CD4-positive, alpha-beta T cell treated with Interleukin-21 for 1 hour (primary cell): ENCODE data around the gene CNRIP1.
"Not testable (repeated sequence)": the region's sequence is repeated elsewhere in the genome, so short reads cannot be mapped to it uniquely, and the experiment has no call there.

Experiments
- DNase-seq: peaks from one replicate; pipeline ENCODE4 v3.0.0-alpha.2; 2020

The CNRIP1 gene, protein sequence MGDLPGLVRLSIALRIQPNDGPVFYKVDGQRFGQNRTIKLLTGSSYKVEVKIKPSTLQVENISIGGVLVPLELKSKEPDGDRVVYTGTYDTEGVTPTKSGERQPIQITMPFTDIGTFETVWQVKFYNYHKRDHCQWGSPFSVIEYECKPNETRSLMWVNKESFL

DNA sequence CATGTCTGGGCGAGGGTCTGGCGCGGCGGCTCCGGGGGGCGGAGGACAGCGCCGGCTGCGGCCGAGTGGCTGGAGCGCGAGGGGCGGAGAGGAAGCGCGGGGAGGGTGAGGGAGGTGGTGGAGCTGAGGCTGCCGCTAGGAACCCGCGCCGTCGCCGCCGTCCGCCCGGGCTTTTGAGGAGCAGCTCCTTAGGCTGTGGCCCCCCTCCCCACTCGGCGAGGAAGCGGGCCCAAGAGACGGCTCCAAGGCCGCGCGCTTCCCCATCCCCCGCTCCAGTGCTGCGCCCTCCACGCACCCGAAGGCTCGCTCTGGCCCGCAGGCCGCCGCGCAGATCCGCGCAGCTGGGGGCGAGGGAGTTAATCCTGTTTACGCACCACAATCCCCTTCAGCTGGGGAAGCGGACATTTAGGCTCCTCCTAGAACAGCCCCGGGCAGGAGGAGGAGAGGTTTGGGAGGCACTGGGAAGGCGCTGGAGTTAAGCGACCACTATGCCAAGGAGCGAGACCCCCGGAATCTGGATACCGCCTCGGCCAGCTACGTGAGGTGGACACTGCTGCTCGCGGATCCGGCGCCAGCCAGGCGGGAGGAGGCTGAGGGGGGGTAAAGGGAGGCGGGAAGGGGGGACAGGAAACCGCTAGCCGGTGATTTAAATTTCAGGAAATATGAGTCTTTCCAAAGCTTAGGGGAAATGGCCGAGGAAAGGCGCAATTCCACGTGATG, at the start of gene CNRIP1:
Gene CNRIP1, minus strand, starts transcription at position 552 of the 720 bp plus-strand sequence. Its CDS starts 549 bp downstream, at position 3.
- DNase-seq: no peak

GRCh38 chr2:68369337-68369734, 49.6 kb upstream of the CNRIP1 start:
- DNase-seq: no peak

DNA sequence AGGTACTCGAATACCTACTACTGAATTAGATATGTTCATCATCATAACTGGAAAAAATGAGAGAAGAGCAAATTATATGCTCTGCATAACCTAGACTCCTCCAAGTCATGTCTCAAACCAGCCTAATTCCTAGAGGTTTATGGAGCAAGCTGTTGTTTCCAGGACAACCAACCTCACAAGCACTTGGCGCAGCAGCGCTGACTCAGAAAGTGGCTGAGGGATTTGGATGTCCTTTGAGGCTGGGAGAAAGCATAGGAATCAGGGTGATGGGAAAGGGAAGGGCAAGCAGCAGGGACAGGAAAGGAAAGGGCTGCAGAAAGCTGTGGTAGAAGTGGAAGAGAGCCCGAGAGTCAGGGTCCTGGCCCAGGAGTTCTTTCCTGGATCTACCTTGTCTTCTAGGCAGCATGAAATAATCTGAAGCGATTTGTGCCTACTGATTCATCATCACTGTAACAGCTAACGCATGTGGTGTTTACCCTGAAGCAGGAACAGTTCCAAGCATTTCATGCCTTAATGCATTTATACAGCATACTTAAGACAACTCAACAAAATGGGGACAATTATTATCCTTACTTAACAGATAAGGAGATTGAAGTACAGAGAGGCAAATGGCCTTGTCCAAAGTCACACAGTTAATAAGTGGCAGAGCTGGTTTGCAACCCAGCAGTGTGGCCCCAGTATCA, 49.0 kb upstream of the CNRIP1 start:
- no peak for DNase-seq

GRCh38 chr2:68367953-68368653, 48.4 kb upstream of the CNRIP1 start:
- no peak for DNase-seq

GRCh38 chr2:68366083-68366560, 46.4 kb upstream of the CNRIP1 start:
- DNase-seq: peak; percentile 43

- peak; percentile 59 for DNase-seq
Observed at GRCh38 chr2:68365087-68365486, 45.3 kb upstream of the CNRIP1 start, which contains the start of gene PLEK. TSS of gene PLEK (plus strand) at chr2:68365282. CDS start at chr2:68365352, 70 bp downstream.

DNA sequence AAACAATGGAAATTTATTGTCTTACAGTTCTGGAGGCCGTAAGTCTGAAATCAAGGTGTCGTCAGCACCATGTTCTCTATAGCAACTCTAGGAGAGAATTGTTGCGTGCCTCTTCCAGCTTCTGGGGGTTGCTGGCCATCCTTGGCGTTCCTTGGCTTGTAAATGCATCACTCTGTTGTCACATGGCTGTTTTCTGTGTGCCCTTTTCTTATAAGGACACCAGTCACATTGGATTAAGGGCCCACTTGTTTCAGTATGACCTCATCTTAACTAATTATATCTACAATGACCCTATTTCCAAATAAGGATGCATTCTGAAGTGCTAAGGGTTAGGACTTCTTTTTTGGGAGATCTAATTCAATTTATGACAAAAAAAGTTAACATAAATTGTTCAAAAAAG, 44.0 kb upstream of the CNRIP1 start:
- DNase-seq: no peak

GRCh38 chr2:68362749-68363148, 43.0 kb upstream of the CNRIP1 start:
- no peak for DNase-seq

DNA sequence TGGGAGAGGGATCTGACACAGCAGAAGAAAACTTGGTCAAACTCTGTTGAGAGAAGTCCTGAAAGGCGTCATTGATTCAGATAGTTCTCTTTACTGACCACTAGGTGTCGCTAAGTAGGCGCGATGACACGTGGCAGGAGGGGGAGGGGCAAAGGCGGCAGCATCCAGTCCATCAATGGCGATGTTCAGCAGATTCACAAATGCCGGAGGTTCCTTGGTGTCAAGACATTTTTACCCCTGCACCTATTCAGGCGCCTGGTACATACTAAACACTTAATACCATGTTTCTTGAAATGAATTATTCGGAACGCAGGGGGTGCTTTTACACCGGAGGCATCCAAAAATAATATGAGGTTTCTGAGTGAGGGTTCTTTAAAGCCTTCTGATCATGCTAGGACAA, 42.3 kb upstream of the CNRIP1 start:
- peak; percentile 85 for DNase-seq

DNA sequence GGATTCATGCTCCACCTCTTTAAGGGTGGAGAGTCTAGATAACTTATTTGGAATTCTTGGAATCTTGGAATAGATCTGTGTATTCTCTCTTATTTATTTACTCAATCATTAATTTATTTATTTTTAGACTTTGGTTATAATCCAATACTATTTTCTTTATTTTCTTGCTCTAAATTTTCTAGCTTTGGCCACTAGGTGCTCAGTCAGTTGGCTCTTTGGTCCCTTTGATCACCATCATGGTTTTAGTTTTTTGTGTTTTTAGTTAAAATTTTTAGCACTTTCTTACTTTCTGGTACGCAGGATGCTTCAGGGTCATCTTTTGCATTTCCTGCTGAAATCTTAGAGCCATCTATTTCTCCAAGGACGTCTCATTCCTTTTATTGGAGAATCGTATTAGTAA, 40.1 kb upstream of the CNRIP1 start:
- no peak for DNase-seq

DNA sequence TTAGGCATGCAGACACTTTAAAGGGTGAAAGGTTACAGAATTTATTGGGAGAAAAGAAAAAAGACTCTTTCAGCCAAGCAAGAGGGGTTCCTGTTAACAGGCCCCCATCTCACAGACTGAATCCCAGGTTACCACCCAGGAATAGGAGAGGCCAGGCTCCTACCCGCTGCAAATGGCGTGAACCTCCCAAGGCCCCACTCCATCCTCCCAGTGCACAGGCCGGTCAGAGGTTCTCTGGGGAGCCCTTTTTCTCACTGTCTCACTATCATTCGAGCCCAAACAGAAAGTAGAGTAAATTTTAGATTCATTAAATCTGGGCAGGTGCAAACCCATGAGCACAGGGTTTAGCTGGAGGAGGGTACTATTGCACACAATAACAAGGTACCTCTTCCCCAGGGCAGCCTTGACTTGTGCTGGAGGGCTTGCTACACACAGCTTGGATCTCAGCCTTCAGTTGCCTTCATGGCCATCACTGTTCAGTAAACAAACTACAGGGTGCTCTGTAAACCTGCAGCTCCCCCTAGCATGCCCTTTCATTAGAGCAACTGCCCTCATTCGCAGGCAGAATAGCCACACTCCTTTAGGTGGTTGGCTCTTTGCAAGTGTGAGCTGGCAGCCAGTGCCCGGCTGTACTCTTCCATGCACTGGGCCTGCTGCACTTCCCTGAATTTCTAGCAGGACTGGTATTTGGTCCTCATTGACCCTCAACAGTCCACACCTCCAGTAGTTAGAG, 38.0 kb upstream of the CNRIP1 start:
- DNase-seq: peak; percentile 42

GRCh38 chr2:68356599-68357239, 37.0 kb upstream of the CNRIP1 start:
- DNase-seq: no peak

- DNase-seq: no peak
Observed at GRCh38 chr2:68352651-68353391, 33.1 kb upstream of the CNRIP1 start.

DNA sequence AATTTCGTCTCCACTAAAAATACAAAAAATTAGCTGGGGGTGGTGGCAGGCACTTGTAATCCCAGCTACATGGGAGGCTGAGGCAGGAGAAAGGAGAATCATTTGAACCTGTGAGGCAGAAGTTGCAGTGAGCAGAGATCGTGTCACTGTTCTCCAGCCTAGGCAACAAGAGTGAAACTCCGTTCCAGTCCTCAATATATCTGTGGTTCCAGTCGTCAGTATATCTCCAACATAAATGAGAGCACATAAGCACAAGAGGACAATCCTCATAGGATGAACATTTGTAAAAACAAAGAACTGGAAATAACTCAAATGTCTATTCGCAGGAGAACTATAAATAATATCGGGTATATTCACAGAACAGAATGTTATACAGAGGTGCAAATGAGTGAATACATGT, 32.2 kb upstream of the CNRIP1 start:
- DNase-seq: no peak

GRCh38 chr2:68349091-68349490, 29.3 kb upstream of the CNRIP1 start:
- DNase-seq: not testable (repeated sequence)

DNA sequence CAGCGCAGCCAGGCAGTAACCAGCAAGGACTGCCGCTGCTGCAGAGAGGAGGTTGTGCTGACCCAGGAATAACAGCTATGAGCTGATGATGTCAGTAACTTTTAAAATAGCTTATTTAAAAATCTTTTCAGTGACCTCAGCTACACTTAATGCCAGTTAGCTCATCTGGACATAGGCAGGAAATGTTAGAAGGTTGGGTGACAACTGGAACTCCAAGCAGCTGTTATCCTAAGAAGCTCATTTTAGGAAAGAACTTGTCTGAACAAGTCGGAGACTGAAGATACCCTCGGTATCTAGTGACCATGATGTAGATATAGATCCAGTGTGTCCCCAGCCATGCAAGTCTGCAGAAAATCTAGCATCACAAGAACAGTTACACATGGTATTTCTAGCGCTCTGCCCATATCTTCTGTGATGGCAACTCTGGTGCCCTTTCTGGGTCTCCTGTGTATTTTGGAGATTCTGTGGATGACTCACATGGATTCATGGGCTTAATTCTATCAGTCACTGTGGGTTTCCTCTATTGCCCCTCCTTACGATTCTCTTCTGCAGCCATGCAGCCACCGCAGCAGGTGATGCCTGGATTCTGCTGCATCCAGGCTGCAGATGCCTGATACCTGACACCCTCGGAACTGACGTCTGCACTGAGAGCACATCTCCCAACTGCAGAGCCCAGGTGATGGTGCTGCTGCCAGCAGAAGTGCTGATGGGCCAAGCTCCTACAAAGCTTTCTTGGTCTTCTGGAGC, 25.6 kb upstream of the CNRIP1 start:
- DNase-seq: no peak

GRCh38 chr2:68344031-68344430, 24.3 kb upstream of the CNRIP1 start:
- no peak for DNase-seq

- DNase-seq: no peak
Observed at GRCh38 chr2:68342470-68342869, 22.7 kb upstream of the CNRIP1 start.

GRCh38 chr2:68341583-68341982, 21.8 kb upstream of the CNRIP1 start:
- no peak for DNase-seq

- DNase-seq: no peak
Observed at GRCh38 chr2:68341062-68341329, 21.2 kb upstream of the CNRIP1 start.
